NCI-H146 (cell line): ENCODE measurements around the gene TTC28.

Source experiments
- DNase-seq: peaks from one replicate; lab custom pipeline; 2025; lab: John Stamatoyannopoulos, UW

TTC28 gene

DNA sequence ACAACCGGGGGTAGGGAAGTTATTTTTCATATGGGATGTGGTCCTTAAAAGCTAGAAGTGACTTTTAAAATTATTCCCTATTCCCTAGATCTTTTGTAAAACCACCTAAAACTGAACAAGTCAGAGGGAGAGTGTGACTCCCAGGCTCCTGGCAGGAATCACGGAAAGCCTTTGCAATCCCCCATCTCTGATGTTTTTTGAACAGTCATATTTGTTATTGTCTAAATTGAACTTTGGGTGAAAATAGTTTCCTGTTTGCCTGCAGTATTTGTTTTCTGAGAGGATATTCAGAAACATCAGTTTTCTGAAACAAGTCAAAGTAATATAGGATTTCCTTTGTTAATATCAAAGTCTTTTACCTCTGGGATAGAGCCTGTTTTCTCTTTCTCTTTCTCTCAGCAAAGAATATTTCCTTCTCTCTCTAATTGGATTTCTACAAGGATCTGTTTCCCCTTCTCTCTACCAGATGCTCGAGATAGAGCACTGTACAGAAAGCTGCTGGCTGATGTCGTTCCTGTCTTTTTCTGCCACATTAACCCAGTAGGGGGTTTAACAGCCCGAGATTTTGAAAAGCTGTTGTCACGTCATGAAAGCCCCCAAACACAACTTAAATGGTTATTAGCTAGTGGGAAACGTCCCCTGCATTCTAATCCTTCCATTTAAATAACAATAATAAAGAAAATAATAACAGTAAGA is 628.4 kb downstream of the TTC28 start:
- peak; percentile 52 for DNase-seq

DNA sequence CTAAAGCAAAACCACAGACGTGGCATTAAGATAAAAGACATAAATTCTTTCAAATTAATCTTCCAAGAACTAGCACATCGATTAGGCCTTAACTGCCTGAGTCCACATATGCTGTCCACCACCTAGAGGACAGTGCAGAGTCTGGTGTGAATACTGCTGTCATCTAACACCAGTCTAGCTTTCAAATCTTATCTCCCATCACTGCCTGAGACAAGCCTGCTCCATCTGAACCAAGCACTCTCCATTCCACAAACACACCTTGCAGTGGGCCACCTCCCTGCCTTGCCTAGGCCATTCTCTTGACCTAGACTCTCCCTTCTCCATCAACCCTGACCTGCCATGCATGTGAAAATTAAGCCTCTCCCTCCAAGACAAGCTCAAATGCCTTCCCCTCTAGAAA is 631.1 kb downstream of the TTC28 start:
- DNase-seq = no peak

- no peak for DNase-seq
These were observed 631.9 kb downstream of the TTC28 start for GRCh38 chr22:28047740-28048139.

- DNase-seq = no peak
These were observed 633.5 kb downstream of the TTC28 start for GRCh38 chr22:28046100-28046499.

DNA sequence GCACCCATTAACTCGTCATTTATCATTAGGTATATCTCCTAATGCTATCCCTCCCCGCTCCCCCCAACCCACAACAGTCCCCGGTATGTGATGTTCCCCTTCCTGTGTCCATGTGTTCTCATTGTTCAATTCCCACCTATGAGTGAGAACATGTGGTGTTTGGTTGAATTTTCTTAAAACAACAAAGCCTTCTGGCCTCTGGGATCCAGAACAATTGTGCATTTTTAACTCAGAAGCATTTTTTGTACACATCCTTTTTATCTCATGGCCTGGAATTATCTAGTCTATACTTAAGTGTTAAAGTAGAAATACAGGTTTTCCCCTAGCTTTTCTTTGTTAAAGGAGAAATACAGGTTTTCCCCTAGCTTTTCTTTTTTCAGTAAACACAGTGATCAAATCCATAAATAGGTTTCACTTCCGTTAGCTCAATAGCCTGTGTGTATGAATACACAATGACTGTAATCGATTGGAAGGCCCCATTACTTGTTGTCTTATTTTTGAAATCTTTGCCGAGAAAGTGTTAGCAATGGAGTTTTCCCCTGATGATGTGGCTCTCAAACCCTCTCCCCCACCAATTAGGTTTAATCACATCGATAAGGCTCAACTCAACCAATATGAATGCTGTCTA is 635.0 kb downstream of the TTC28 start:
- DNase-seq = peak; percentile 22

- no peak for DNase-seq
These were observed 636.4 kb downstream of the TTC28 start for GRCh38 chr22:28043266-28043665.

GRCh38 chr22:28034760-28035401 is 644.8 kb downstream of the TTC28 start:
- peak; percentile 65 for DNase-seq

DNA sequence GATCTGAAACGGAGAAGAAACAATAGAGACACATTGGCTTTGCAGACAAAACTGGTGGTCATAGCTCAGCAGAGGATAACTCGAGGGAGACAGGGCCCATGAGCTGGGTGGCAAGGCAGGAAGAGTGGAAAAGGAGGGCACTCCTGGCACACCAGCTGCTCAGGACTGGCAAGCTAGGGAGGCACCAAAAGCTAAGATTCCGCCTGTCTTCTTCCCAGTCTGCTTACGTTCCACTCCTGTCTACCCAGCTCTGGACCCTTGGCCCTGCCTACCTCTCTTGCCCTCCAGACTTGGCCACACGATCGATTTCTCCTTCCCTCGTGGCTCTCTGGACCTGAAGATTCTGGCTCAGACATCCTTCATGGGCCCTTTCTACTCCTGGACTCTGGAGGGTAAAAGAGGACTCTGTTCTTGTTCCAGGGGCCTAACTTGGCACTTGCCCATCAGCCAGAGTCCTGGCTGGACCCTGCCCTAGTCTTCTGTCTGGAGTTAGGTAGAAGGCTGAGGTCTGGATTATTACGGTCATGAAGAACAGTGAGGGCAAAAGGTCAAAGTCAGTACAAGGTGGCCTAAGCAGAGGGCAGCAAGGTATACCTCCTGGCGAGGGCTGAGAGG is 645.4 kb downstream of the TTC28 start:
- no peak for DNase-seq

DNA sequence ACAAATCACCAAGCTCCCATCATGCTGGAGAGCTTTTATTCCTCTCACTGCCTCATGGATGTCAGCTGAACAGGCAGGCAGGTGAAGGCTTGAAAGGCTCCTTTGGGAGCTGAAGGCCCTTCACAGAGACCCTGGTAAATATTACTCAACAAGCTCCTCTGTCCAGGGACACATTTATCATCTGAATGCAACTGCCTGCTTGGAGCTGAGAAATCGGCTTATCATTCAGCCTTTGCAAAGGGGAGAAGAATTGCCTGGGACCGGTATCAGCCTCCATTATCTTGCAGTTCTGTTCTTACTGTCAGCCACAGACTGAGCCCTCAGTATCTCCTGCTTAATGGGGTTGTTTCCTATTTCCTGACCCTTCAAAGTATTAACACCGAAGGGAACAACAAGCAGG is 646.8 kb downstream of the TTC28 start:
- DNase-seq = no peak

DNA sequence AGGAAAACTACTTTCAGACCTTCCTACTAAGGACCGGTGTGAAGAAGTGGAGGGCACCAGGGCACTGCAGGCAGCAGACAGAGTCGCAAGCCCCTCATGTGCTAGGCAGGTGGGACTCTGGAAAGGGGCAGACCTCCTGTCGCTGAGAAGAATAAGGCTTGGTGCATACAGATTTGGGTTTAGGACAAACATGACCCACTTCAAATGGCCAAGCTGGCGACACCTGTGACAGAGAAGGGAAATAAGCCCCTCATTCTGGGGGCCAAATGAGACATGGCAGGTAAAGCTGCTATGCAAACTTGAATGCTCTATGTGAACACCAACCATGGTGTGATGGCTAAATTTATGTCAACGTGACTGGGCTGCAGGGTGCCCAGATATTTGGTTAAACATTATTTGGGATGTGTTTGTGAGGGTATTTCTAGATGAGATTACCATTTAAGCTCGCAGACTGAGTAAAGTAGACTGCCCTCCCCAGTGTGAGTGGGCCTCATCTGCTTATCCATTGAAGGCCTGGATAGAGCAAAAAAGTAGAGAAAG is 648.2 kb downstream of the TTC28 start:
- no peak for DNase-seq

DNA sequence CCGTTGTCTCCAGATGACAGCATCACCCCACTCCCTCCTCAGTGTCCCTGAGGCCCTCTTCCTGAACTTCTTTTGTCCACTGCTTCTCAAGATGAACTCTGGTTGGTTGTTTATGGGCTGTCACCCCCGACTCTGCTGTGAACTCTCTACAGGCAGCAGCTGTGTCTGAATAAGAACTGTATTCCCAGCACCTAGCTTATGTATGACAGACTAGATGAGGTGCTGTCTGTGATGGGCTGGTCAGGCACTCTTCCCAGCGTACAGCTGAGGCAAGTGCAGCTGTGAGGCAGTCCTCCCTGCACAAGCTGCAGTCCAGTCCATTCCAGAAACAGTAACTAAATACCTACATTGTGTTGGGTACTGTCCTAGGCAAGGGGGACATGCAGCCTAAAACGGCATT is 649.2 kb downstream of the TTC28 start:
- DNase-seq = no peak

DNA sequence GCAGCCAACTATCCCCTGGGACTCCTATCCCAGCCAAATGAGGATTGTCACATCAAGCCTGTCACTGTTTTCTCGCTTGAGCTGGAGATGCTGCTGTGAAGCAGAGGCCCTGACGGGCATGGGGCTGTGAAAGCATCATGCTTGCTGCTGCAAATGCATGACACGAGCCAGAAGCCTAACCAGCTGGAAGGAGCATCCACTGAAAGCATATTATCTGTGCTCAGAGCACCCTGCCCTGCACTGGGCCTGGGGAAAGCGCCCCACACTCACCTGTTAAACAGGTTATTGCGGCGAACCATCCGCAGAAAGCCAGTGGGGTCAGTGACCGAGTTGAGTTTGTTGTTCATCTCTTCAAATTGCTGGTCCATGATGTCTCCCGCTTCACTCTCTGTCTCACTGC is 649.7 kb downstream of the TTC28 start:
- no peak for DNase-seq

GRCh38 chr22:28029201-28029948 is 650.3 kb downstream of the TTC28 start:
- DNase-seq = peak; percentile 95

- DNase-seq = no peak
These were observed 651.9 kb downstream of the TTC28 start for GRCh38 chr22:28027453-28028448.

- no peak for DNase-seq
These were observed 653.6 kb downstream of the TTC28 start for GRCh38 chr22:28025866-28026575.

GRCh38 chr22:28025333-28025732 is 654.3 kb downstream of the TTC28 start:
- DNase-seq = no peak

GRCh38 chr22:28024422-28024888 is 655.2 kb downstream of the TTC28 start:
- DNase-seq = no peak

- DNase-seq = no peak
These were observed 655.9 kb downstream of the TTC28 start for GRCh38 chr22:28023774-28024173.

- no peak for DNase-seq
These were observed 656.6 kb downstream of the TTC28 start for GRCh38 chr22:28023036-28023435.
